Left ventricle myocardium inferior (tissue), 1 donor: ENCODE measurements around the gene STAT5A. TPM values are rescaled to one million over a fixed set of nuclear protein-coding genes. Genes with fewer than 3 reads are reported as not detected.

Experiments used
- DNase-seq: peaks from one replicate; pipeline ENCODE4 v3.0.0-alpha.2; 2020
- H3K27ac ChIP-seq: fragments of 200-600 bp; replicated peaks from 2 replicates; pipeline ENCODE4 v1.8.0; 2021
- H3K27me3 ChIP-seq: fragments of 200-600 bp; 2 replicates; pipeline ENCODE4 v1.8.0; 2021; ENCODE audit warnings: low read depth
- H3K36me3 ChIP-seq: fragments of 200-600 bp; 2 replicates; pipeline ENCODE4 v1.8.0; 2021
- H3K4me1 ChIP-seq: fragments of 200-600 bp; 2 replicates; pipeline ENCODE4 v1.8.0; 2021
- H3K4me3 ChIP-seq: fragments of 200-600 bp; 2 replicates; pipeline ENCODE4 v1.8.0; 2021; ENCODE audit warnings: mild to moderate bottlenecking, moderate library complexity
- H3K9me3 ChIP-seq: fragments of 200-600 bp; replicated peaks from 2 replicates; pipeline ENCODE4 v1.8.0; 2021
- CTCF ChIP-seq: fragments of 200-600 bp; IDR thresholded peaks from 2 replicates; pipeline ENCODE4 v1.8.0; 2021; ENCODE audit warnings: antibody characterized with exemption, mild to moderate bottlenecking, borderline replicate concordance
- intact Hi-C: fragments of 100-400 bp; cut with micrococcal nuclease; formaldehyde crosslinking; loops from one replicate; pipeline ENCODE4 v1.11.0; 2022
- total RNA-seq: library from RNA; stranded (reverse); fragmentation: NEBNext Ultra II Directional; extraction: Animal tissue kit (Norgen Biotek cat#: 25700); gene quantifications from one replicate; pipeline ENCODE4 v1.2.1, GENCODE V29; 2021
- donor health status: DM: no; HTN: yes; CAD: no; lungs with severe emphysema.

STAT5A gene
- total RNA-seq, 1 donor from 2014 or later: 16.7 TPM

GRCh38 chr17:42333053-42333452 is 44.8 kb downstream of the STAT5A start:
- Histone ChIP-seq H3K27ac (no peak overlapping the region), H3K27me3 (no peaks in the 10 kb centered on the region), H3K4me1 (peaks cover 21% of the 10 kb centered on the region), H3K9me3 (no peaks in the 10 kb centered on the region), H3K4me3 (no peak overlapping the region), H3K36me3 (peaks cover 97% of the 10 kb centered on the region)
- intact Hi-C loops: no loop called here
- no peak for DNase-seq
- no peak for TF ChIP-seq CTCF

GRCh38 chr17:42334677-42335076 is 46.4 kb downstream of the STAT5A start:
- no peak for DNase-seq
- H3K4me3 ChIP-seq: no peak overlapping the region
- no peaks in the 10 kb centered on the region for H3K9me3 ChIP-seq
- intact Hi-C loops: no loop called here
- H3K36me3 ChIP-seq: peaks cover 94% of the 10 kb centered on the region
- TF ChIP-seq CTCF: no peak
- no peaks in the 10 kb centered on the region for H3K27me3 ChIP-seq
- no peak overlapping the region for H3K27ac ChIP-seq
- peaks cover 6% of the 10 kb centered on the region for H3K4me1 ChIP-seq

- DNase-seq: no peak
- no peak overlapping the region for H3K27ac ChIP-seq
- intact Hi-C loops: no loop called here
- peaks cover 92% of the 10 kb centered on the region for H3K36me3 ChIP-seq
- no peaks in the 10 kb centered on the region for H3K27me3 ChIP-seq
- TF ChIP-seq CTCF: no peak
- peaks cover 19% of the 10 kb centered on the region for H3K4me1 ChIP-seq
- no peak overlapping the region for H3K4me3 ChIP-seq
- H3K9me3 ChIP-seq: no peaks in the 10 kb centered on the region
Measured at GRCh38 chr17:42337442-42337841, 49.1 kb downstream of the STAT5A start.

- Histone ChIP-seq H3K4me1 (peaks cover 22% of the 10 kb centered on the region), H3K36me3 (peaks cover 92% of the 10 kb centered on the region), H3K27ac (no peak overlapping the region), H3K9me3 (no peaks in the 10 kb centered on the region), H3K27me3 (no peaks in the 10 kb centered on the region), H3K4me3 (no peak overlapping the region)
- intact Hi-C loops: no loop called here
- DNase-seq: no peak
- TF ChIP-seq CTCF: no peak
Measured at GRCh38 chr17:42338427-42338985, 50.2 kb downstream of the STAT5A start.

GRCh38 chr17:42339221-42339620 is 50.9 kb downstream of the STAT5A start:
- Histone ChIP-seq H3K27ac (no peak overlapping the region), H3K27me3 (no peaks in the 10 kb centered on the region), H3K9me3 (no peaks in the 10 kb centered on the region), H3K36me3 (peaks cover 92% of the 10 kb centered on the region), H3K4me1 (peaks cover 22% of the 10 kb centered on the region), H3K4me3 (no peak overlapping the region)
- DNase-seq: no peak
- no peak for TF ChIP-seq CTCF
- intact Hi-C loops: no loop called here

GRCh38 chr17:42340691-42341127 is 52.4 kb downstream of the STAT5A start:
- no peaks in the 10 kb centered on the region for H3K9me3 ChIP-seq
- TF ChIP-seq CTCF: no peak
- no peaks in the 10 kb centered on the region for H3K27me3 ChIP-seq
- intact Hi-C loops: no loop called here
- peaks cover 92% of the 10 kb centered on the region for H3K36me3 ChIP-seq
- no peak for DNase-seq
- H3K4me3 ChIP-seq: no peak overlapping the region
- H3K27ac ChIP-seq: no peak overlapping the region
- H3K4me1 ChIP-seq: peaks cover 25% of the 10 kb centered on the region
